CD4-positive, alpha-beta T cell (primary cell): ENCODE results near the gene YBX2. TPM values are rescaled to one million over a fixed set of nuclear protein-coding genes. Genes with fewer than 3 reads are reported as not detected.
A peak's percentile ranks its signal among the peaks of the same experiment; 100 is the strongest.

Experiments used
- ATAC-seq: fragments of 200-7000 bp; cut with Tn5 transposase; one replicate; pipeline ENCODE4 v1.10.0; 2022; ENCODE audit warnings: mild to moderate bottlenecking; ENCODE audit not compliant: poor library complexity
- CTCF ChIA-PET: fragments of 350-600 bp; sonication (Branson Sonifier 250); formaldehyde crosslinking; loops from one replicate; lab custom pipeline; 2021; ENCODE audit warnings: antibody characterized with exemption, inconsistent platforms; lab: Charles Lee
- POLR2A ChIA-PET: fragments of 350-600 bp; sonication (Branson Sonifier 250); formaldehyde crosslinking; loops from one replicate; lab custom pipeline; 2021; ENCODE audit warnings: antibody characterized with exemption, inconsistent platforms; lab: Charles Lee
- DNase-seq, 14 experiments: peaks; one replicate each; pipeline ENCODE4 v3.0.0-alpha.2; 2013 to 2020; ENCODE audit warnings: mixed read lengths in 2 of 14
- H3K27ac ChIP-seq, 2 donors: one replicate each; pipeline versions ENCODE4 v1.5.1 to v1.7.0; 2013; ENCODE audit warnings: low read length in 2 of 2, low read depth in 1 of 2, mild to moderate bottlenecking in 1 of 2
- H3K27me3 ChIP-seq, 2 experiments: 1 replicate in 1 of 2; 2 replicates in 1 of 2; pipeline versions ENCODE4 v1.6.1 to v1.7.0; 2013; ENCODE audit warnings: low read length in 2 of 2, control low read depth in 1 of 2, mild to moderate bottlenecking in 1 of 2, moderate library complexity in 1 of 2; ENCODE audit not compliant: insufficient read depth in 2 of 2, control insufficient read depth in 1 of 2
- H3K36me3 ChIP-seq: one replicate; pipeline ENCODE4 v1.6.1; 2013; ENCODE audit warnings: low read length, control low read depth; ENCODE audit not compliant: insufficient read depth
- H3K4me1 ChIP-seq: one replicate; pipeline ENCODE4 v1.6.1; 2013; ENCODE audit warnings: low read length, control low read depth; ENCODE audit not compliant: insufficient read depth
- H3K4me3 ChIP-seq: one replicate; pipeline ENCODE4 v1.5.1; 2013; ENCODE audit warnings: mild to moderate bottlenecking, low read length, moderate library complexity
- H3K9me3 ChIP-seq, 2 experiments: 1 replicate in 1 of 2; 2 replicates in 1 of 2; pipeline versions ENCODE4 v1.6.1 to v1.7.0; 2013; ENCODE audit warnings: low read length in 2 of 2, mild to moderate bottlenecking in 2 of 2, control low read depth in 1 of 2, moderate library complexity in 1 of 2; ENCODE audit not compliant: control insufficient read depth in 1 of 2, insufficient read depth in 1 of 2
- H3K27ac Mint-ChIP-seq: one replicate; pipeline ENCODE4 v1.8.0; 2020; ENCODE audit warnings: mixed read lengths
- H3K27me3 Mint-ChIP-seq: one replicate; pipeline ENCODE4 v1.8.0; 2021; ENCODE audit warnings: mixed read lengths
- H3K36me3 Mint-ChIP-seq: one replicate; pipeline ENCODE4 v1.8.0; 2021; ENCODE audit warnings: low read depth, mixed read lengths
- H3K4me1 Mint-ChIP-seq: one replicate; pipeline ENCODE4 v1.8.0; 2021; ENCODE audit warnings: low read depth, mixed read lengths
- H3K4me3 Mint-ChIP-seq: one replicate; pipeline ENCODE4 v1.8.0; 2020; ENCODE audit warnings: mild to moderate bottlenecking, mixed read lengths
- H3K9me3 Mint-ChIP-seq: one replicate; pipeline ENCODE4 v1.8.0; 2020; ENCODE audit warnings: mixed read lengths
- CTCF ChIP-seq: fragments of 200-600 bp; IDR thresholded peaks from one replicate; pipeline ENCODE4 v1.8.0; 2022; ENCODE audit warnings: antibody characterized with exemption, mild to moderate bottlenecking
- intact Hi-C, 2 experiments: fragments of 100-400 bp; cut with DNase I in 1 of 2; cut with micrococcal nuclease in 1 of 2; formaldehyde crosslinking; loops; one replicate each; pipeline versions ENCODE4 v1.15.1 to v1.9.0; 2023 to 2025; cut with DNase I, micrococcal nuclease
- total RNA-seq, 174 experiments: library from RNA in 2 of 174; stranded (reverse) in 2 of 174; gene quantifications; one replicate each; pipeline ENCODE4 v1.2.3 and lab custom pipeline; 2021 to 2026

Gene YBX2
- total RNA-seq, 2 experiments from 2014 or later = 0.56 TPM; not detected in 1

GRCh38 chr17:7315570-7316235 lies 21.3 kb upstream of the YBX2 start:
- no peaks in the 10 kb centered on the region for H3K9me3 Mint-ChIP-seq
- POLR2A ChIA-PET = interaction anchor here (0.7 to 5.4 kb wide), 11 partner anchors 14 to 369 kb away, joined by 3 to 46 read pairs (median 6); partner anchors contain the start of genes ACADVL, ACAP1, DLG4 and DVL2
- TF ChIP-seq CTCF = no peak
- peaks cover 67% of the 10 kb centered on the region for H3K36me3 ChIP-seq
- peaks cover 77% of the 10 kb centered on the region for H3K36me3 Mint-ChIP-seq
- H3K4me1 ChIP-seq = peaks cover 51% of the 10 kb centered on the region
- H3K4me3 ChIP-seq = peak overlapping the region; percentile 86
- no peaks in the 10 kb centered on the region for H3K27me3 ChIP-seq
- no peaks in the 10 kb centered on the region for H3K27me3 Mint-ChIP-seq
- intact Hi-C loops = loop anchor here (2.0 to 5.0 kb wide), 2 partner anchors 13 to 372 kb away; partner anchors contain the start of genes NEURL4 (in 1 of the 2), TP53 (in 1 of the 2) and WRAP53 (in 1 of the 2)
- ATAC-seq (peak; percentile 1), DNase-seq (peak in 2 of 14 experiments; percentile 33 to 51)
- CTCF ChIA-PET = interaction anchor here (1.1 to 1.2 kb wide), 2 partner anchors 20 to 21 kb away, joined by 3 read pairs; partner anchors contain the start of gene ACAP1
- peak overlapping the region; percentile 82 to 92 for H3K27ac ChIP-seq
- H3K27ac Mint-ChIP-seq = peak overlapping the region; percentile 95
- H3K4me3 Mint-ChIP-seq = peak overlapping the region; percentile 97
- H3K4me1 Mint-ChIP-seq = peaks cover 51% of the 10 kb centered on the region
- H3K9me3 ChIP-seq = no peaks in the 10 kb centered on the region

- no peaks in the 10 kb centered on the region for H3K9me3 Mint-ChIP-seq
- Histone ChIP-seq H3K4me1 (peaks cover 58% of the 10 kb centered on the region), H3K27me3 (no peaks in the 10 kb centered on the region), H3K27ac (peak within 1 kb of the TSS; percentile 82 to 92), H3K4me3 (peak within 1 kb of the TSS; percentile 86), H3K9me3 (no peaks in the 10 kb centered on the region), H3K36me3 (peaks cover 70% of the 10 kb centered on the region)
- intact Hi-C loops = loop anchor here (2.0 to 5.0 kb wide), 2 partner anchors 14 to 372 kb away; partner anchors contain the start of genes NEURL4 (in 1 of the 2), TP53 (in 1 of the 2) and WRAP53 (in 1 of the 2)
- peak; percentile 88 to 97 (median 94) for DNase-seq
- H3K4me1 Mint-ChIP-seq = peaks cover 59% of the 10 kb centered on the region
- peak within 1 kb of the TSS; percentile 97 for H3K4me3 Mint-ChIP-seq
- ATAC-seq = peak; percentile 79
- H3K36me3 Mint-ChIP-seq = peaks cover 81% of the 10 kb centered on the region
- H3K27me3 Mint-ChIP-seq = no peaks in the 10 kb centered on the region
- CTCF ChIA-PET = interaction anchor here (1.1 to 1.2 kb wide), 2 partner anchors 19 to 22 kb away, joined by 3 read pairs; partner anchors contain the start of gene ACAP1
- no peak for TF ChIP-seq CTCF
- peak within 1 kb of the TSS; percentile 95 for H3K27ac Mint-ChIP-seq
- POLR2A ChIA-PET = interaction anchor here (0.7 to 5.4 kb wide), 13 partner anchors 15 to 805 kb away, joined by 3 to 46 read pairs (median 5); partner anchors contain the start of genes ACADVL, ACAP1, DLG4 and DVL2
These were observed 20.5 kb upstream of the YBX2 start, which contains the start of gene GPS2 for GRCh38 chr17:7314719-7315569. Gene GPS2 (minus strand): TSS chr17:7315360. CDS start chr17:7315052, 308 bp downstream.
